ENCODE measurements around the gene PTPN7. TPM values are rescaled to one million over a fixed set of nuclear protein-coding genes. Genes with fewer than 3 reads are reported as not detected.

Gene PTPN7
- total RNA-seq, 1 experiment from 2014 or later = 2.2 TPM

DNA sequence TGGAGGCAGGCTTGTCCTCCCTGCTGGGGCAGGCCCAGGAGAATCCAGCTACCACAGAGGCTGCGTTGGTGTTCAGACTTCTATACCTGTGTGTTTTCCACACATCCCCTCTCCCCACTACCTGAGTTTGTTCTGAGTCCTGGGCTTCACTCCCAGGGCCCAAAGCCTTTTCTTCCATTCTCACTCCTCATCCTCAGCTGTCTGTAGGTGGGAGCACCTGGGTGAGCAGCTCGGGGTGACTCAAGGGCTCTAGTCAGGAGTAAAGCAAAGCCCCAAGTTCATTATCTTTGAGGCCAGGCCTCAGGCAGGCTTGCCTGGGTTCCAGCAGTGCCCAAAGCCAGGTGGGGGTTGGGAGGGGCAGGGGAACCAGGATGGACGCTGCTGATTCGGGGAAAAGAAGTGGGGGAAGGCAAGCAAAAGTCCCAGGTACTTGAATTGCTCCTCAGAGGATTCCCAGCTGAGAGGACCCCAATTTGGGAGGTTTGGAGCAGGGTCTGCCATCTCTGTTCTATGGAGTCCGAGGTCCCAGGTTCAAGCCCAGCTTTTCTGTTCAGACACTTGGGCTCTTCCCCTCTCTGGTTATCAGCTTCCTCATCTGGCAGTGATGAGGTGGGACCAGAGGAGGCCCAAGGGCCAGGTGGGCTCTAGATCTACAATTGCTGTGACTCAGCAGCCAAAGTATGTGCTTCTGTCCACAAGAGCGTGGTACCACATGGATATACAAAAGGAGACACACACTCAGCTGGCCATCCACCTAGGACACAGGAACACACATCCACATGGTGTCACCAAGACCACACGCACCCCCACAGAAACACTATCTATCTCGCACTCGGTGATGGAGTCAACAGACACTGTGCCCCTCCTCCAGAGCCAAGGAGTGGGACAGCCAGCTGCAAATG lies 5.8 kb upstream of the PTPN7 start:
- CTCF ChIA-PET = no interaction called here
- TF ChIP-seq EZH2 (IDR thresholded peaks at IDR 0.05; ENCODE audit: borderline replicate concordance, low read depth, low read length, poor library complexity, severe bottlenecking) = no peak
- TF ChIP-seq, protein P1, sequence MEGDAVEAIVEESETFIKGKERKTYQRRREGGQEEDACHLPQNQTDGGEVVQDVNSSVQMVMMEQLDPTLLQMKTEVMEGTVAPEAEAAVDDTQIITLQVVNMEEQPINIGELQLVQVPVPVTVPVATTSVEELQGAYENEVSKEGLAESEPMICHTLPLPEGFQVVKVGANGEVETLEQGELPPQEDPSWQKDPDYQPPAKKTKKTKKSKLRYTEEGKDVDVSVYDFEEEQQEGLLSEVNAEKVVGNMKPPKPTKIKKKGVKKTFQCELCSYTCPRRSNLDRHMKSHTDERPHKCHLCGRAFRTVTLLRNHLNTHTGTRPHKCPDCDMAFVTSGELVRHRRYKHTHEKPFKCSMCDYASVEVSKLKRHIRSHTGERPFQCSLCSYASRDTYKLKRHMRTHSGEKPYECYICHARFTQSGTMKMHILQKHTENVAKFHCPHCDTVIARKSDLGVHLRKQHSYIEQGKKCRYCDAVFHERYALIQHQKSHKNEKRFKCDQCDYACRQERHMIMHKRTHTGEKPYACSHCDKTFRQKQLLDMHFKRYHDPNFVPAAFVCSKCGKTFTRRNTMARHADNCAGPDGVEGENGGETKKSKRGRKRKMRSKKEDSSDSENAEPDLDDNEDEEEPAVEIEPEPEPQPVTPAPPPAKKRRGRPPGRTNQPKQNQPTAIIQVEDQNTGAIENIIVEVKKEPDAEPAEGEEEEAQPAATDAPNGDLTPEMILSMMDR (conservative IDR thresholded peaks at IDR 0.05; ENCODE audit: low read depth, low read length) = no peak
- no TSS peak for BruUV-seq (replicated peaks)
- POLR2A ChIA-PET (ENCODE audit: low non-redundant PET) = no interaction called here
- H3K4me3 ChIP-seq (ENCODE audit: low read depth, low read length, poor library complexity, severe bottlenecking) = no peak overlapping the region
- H3K27ac ChIP-seq (ENCODE audit: low read depth, low read length, poor library complexity, severe bottlenecking) = no peak overlapping the region
- no peaks in the 10 kb centered on the region for H3K9me3 ChIP-seq (ENCODE audit: low read depth, low read length, poor library complexity, severe bottlenecking)
- DNase-seq (ENCODE audit: low spot score) = no peak
- peaks cover 14% of the 10 kb centered on the region for H3K4me1 ChIP-seq (ENCODE audit: insufficient read depth, low read length, poor library complexity, severe bottlenecking)
- intact Hi-C loops (cut with micrococcal nuclease; ENCODE audit: unreplicated experiment) = no loop called here
- H3K27me3 ChIP-seq (replicated peaks; ENCODE audit: insufficient read depth, low read depth, low read length, poor library complexity) = no peaks in the 10 kb centered on the region
- H3K36me3 ChIP-seq (ENCODE audit: insufficient read depth, low read length, poor library complexity, severe bottlenecking) = no peaks in the 10 kb centered on the region

DNA sequence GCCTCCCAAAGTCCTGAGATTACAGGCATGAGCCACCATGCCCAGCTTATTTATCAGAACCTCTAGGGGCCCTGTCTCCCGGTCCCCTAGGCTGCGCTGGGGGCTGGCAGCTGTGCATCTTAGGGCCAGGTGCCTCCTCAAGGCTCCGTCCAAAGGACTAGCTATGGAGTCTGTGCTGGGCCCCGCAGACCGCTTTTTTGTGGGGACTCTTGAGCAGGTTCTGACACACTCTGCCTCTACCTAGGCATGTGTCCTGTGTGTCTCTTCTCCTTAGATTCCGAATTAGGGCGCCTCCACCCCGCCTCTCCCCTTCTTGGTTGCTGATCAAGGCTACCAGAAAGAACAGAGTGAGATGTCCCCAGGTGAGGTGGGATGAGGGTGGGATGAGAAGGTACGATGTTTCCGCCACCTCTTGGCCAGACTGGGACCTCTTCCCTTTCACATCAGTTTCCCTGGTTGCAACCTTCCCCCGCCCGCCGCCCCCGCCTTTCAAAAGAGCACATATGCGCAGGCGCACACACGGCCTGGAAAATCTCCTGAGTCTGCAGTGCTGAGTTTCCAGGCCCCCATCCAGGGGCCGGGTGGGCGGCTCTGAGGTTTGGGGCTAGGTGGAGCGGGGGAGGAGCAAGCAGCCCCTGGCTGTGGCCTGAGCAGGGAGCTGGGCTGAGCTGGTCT lies 5.0 kb upstream of the PTPN7 start:
- CTCF ChIA-PET = no interaction called here
- Histone ChIP-seq H3K4me1 (ENCODE audit: insufficient read depth, low read length, poor library complexity, severe bottlenecking) (peaks cover 19% of the 10 kb centered on the region), H3K27me3 (replicated peaks; ENCODE audit: insufficient read depth, low read depth, low read length, poor library complexity) (no peaks in the 10 kb centered on the region), H3K36me3 (ENCODE audit: insufficient read depth, low read length, poor library complexity, severe bottlenecking) (no peaks in the 10 kb centered on the region), H3K9me3 (ENCODE audit: low read depth, low read length, poor library complexity, severe bottlenecking) (no peaks in the 10 kb centered on the region), H3K4me3 (ENCODE audit: low read depth, low read length, poor library complexity, severe bottlenecking) (no peak overlapping the region), H3K27ac (ENCODE audit: low read depth, low read length, poor library complexity, severe bottlenecking) (no peak overlapping the region)
- TF ChIP-seq, protein P1 (conservative IDR thresholded peaks at IDR 0.05; ENCODE audit: low read depth, low read length) = no peak
- TF ChIP-seq EZH2 (IDR thresholded peaks at IDR 0.05; ENCODE audit: borderline replicate concordance, low read depth, low read length, poor library complexity, severe bottlenecking) = no peak
- POLR2A ChIA-PET (ENCODE audit: low non-redundant PET) = no interaction called here
- BruUV-seq (replicated peaks) = no TSS peak
- intact Hi-C loops (cut with micrococcal nuclease; ENCODE audit: unreplicated experiment) = no loop called here
- DNase-seq (ENCODE audit: low spot score) = no peak

DNA sequence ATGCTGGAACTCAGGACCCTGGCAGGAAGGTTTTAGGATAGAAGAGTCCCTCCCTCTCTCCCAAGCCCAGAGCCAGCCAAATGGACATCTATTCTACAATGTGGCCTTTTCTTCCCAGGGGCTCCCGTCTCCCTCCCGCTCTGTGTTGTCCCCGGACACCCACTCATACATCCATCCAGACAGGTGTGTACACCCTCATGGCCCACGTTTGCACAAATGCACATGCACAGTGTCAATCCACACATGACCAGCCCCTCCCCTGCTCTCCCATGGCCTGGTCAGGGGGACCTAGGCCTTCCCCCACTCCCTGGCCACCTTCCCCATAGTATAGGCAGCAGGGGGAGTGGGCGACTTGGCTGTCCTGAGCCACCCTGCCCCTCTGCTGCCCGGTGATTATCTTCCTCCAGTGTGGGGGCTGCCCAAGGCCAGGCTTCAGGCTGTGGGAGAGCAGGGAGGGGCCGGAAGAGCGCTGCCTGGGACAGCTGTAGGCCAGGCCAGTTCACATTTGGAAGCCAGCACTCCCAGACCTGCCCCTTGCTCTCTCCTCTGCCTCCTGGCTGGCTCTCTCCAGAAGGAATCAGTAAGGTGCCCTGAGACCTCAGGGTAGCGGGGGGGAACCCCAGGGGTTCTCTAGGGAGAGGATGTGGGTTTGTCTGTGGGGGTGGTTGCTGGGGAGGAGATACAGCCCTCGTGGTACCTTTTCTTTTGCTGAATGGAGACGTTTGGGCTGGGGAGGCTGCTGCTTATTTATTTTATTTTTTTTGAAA lies 4.1 kb upstream of the PTPN7 start:
- Histone ChIP-seq H3K36me3 (ENCODE audit: insufficient read depth, low read length, poor library complexity, severe bottlenecking) (no peaks in the 10 kb centered on the region), H3K9me3 (ENCODE audit: low read depth, low read length, poor library complexity, severe bottlenecking) (no peaks in the 10 kb centered on the region), H3K27me3 (replicated peaks; ENCODE audit: insufficient read depth, low read depth, low read length, poor library complexity) (no peaks in the 10 kb centered on the region), H3K4me1 (ENCODE audit: insufficient read depth, low read length, poor library complexity, severe bottlenecking) (peaks cover 26% of the 10 kb centered on the region), H3K27ac (ENCODE audit: low read depth, low read length, poor library complexity, severe bottlenecking) (no peak overlapping the region), H3K4me3 (ENCODE audit: low read depth, low read length, poor library complexity, severe bottlenecking) (no peak overlapping the region)
- intact Hi-C loops (cut with micrococcal nuclease; ENCODE audit: unreplicated experiment) = no loop called here
- TF ChIP-seq, protein P1 (conservative IDR thresholded peaks at IDR 0.05; ENCODE audit: low read depth, low read length) = no peak
- no peak for TF ChIP-seq EZH2 (IDR thresholded peaks at IDR 0.05; ENCODE audit: borderline replicate concordance, low read depth, low read length, poor library complexity, severe bottlenecking)
- ChIA-PET CTCF (no interaction called here), POLR2A (ENCODE audit: low non-redundant PET) (no interaction called here)
- no peak for DNase-seq (ENCODE audit: low spot score)
- no TSS peak for BruUV-seq (replicated peaks)
